Hematopoietic multipotent progenitor cell (in vitro differentiated cells): Measurements from ENCODE around the gene PICALM. TPM values are rescaled to one million over a fixed set of nuclear protein-coding genes. Genes with fewer than 3 reads are reported as not detected.

Experiments
- total RNA-seq: library from RNA; depleted of rRNA; stranded (reverse); fragments of >200 nt; gene quantifications from one replicate; pipeline ENCODE4 v1.2.3, GENCODE V29; 2012

The PICALM gene
- total RNA-seq, 1 donor = 153 TPM

Other genes with a start within 250 kb of the PICALM start
- gene CCDC83, start 213.7 kb downstream of the PICALM start, total RNA-seq = under 0.01 TPM
- gene EED, start 175.7 kb upstream of the PICALM start, total RNA-seq = 7.5 TPM
- gene HIKESHI, start 233.2 kb upstream of the PICALM start, total RNA-seq = 28.8 TPM